Activated B cell treated with CpG ODN at 0.5 μM for 24 hours (primary cell): Measurements from ENCODE around the gene ZNF497. TPM values are rescaled to one million over a fixed set of nuclear protein-coding genes. Genes with fewer than 3 reads are reported as not detected.

Experiments used
- ATAC-seq: fragments of 200-7000 bp; cut with Tn5 transposase; one replicate; pipeline ENCODE4 v1.10.0; 2021; ENCODE audit warnings: low read depth, mild to moderate bottlenecking, moderate library complexity
- CTCF ChIA-PET: fragments of 350-600 bp; sonication (Branson Sonifier 250); formaldehyde crosslinking; loops from one replicate; lab custom pipeline; 2021; ENCODE audit warnings: antibody characterized with exemption; lab: Charles Lee
- POLR2A ChIA-PET: fragments of 350-600 bp; sonication (Branson Sonifier 250); formaldehyde crosslinking; loops from one replicate; lab custom pipeline; 2021; ENCODE audit warnings: antibody characterized with exemption; lab: Charles Lee
- DNase-seq: peaks from one replicate; pipeline ENCODE4 v3.0.0; 2022
- H3K27ac Mint-ChIP-seq: one replicate; pipeline ENCODE4 v1.8.0; 2020; ENCODE audit warnings: mixed read lengths
- H3K27me3 Mint-ChIP-seq: one replicate; pipeline ENCODE4 v1.8.0; 2021; ENCODE audit warnings: mixed read lengths
- H3K36me3 Mint-ChIP-seq: one replicate; pipeline ENCODE4 v1.8.0; 2021; ENCODE audit warnings: low read depth, mixed read lengths
- H3K4me1 Mint-ChIP-seq: one replicate; pipeline ENCODE4 v1.8.0; 2021; ENCODE audit warnings: mixed read lengths
- H3K4me3 Mint-ChIP-seq: one replicate; pipeline ENCODE4 v1.8.0; 2020; ENCODE audit warnings: mild to moderate bottlenecking, mixed read lengths
- H3K9me3 Mint-ChIP-seq: one replicate; pipeline ENCODE4 v1.8.0; 2020; ENCODE audit warnings: mixed read lengths
- intact Hi-C: fragments of 100-400 bp; cut with micrococcal nuclease; formaldehyde crosslinking; loops from one replicate; pipeline ENCODE4 v1.15.1; 2024
- total RNA-seq: library from RNA; stranded (reverse); gene quantifications from 2 replicates; pipeline ENCODE4 v1.2.3, GENCODE V29; 2022
- TF ChIP-seq, protein P1 (sequence below): fragments of 200-600 bp; IDR thresholded peaks from one replicate; pipeline ENCODE4 v1.8.0; 2022; ENCODE audit warnings: antibody characterized with exemption, mild to moderate bottlenecking

ZNF497 gene
- total RNA-seq, 1 donor from 2014 or later, result 2.1 TPM

GRCh38 chr19:58386576-58387337, 24.2 kb upstream of the ZNF497 start, which contains the start of gene RPS5:
Gene RPS5, plus strand, starts transcription at chr19:58387269. Its CDS starts 869 bp downstream, at chr19:58388138.
- peaks cover 50% of the 10 kb centered on the region for H3K4me1 Mint-ChIP-seq
- CTCF ChIA-PET, result no interaction called here
- ATAC-seq (peak; percentile 89), DNase-seq (peak; percentile 85)
- no peaks in the 10 kb centered on the region for H3K27me3 Mint-ChIP-seq
- POLR2A ChIA-PET, result interaction anchor here (0.6 to 5.0 kb wide), 11 partner anchors 9 to 385 kb away, joined by 3 to 40 read pairs (median 3); partner anchors contain the start of genes RNF225, ZBTB45, ZNF497 and ZNF584
- H3K27ac Mint-ChIP-seq, result peak within 1 kb of the TSS; percentile 98
- TF ChIP-seq, protein P1, sequence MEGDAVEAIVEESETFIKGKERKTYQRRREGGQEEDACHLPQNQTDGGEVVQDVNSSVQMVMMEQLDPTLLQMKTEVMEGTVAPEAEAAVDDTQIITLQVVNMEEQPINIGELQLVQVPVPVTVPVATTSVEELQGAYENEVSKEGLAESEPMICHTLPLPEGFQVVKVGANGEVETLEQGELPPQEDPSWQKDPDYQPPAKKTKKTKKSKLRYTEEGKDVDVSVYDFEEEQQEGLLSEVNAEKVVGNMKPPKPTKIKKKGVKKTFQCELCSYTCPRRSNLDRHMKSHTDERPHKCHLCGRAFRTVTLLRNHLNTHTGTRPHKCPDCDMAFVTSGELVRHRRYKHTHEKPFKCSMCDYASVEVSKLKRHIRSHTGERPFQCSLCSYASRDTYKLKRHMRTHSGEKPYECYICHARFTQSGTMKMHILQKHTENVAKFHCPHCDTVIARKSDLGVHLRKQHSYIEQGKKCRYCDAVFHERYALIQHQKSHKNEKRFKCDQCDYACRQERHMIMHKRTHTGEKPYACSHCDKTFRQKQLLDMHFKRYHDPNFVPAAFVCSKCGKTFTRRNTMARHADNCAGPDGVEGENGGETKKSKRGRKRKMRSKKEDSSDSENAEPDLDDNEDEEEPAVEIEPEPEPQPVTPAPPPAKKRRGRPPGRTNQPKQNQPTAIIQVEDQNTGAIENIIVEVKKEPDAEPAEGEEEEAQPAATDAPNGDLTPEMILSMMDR, result no peak
- H3K4me3 Mint-ChIP-seq, result peak within 1 kb of the TSS; percentile 95
- H3K9me3 Mint-ChIP-seq, result no peaks in the 10 kb centered on the region
- H3K36me3 Mint-ChIP-seq, result peaks cover 42% of the 10 kb centered on the region
- intact Hi-C loops, result loop anchor here (1.0 to 2.0 kb wide), 7 partner anchors 15 to 189 kb away; partner anchors contain the start of genes ZNF132, ZNF324, ZNF497 and ZNF584

GRCh38 chr19:58385891-58386575, 23.5 kb upstream of the ZNF497 start:
- ChIA-PET POLR2A (interaction anchor here (0.9 to 5.0 kb wide), 7 partner anchors 10 to 384 kb away, joined by 3 to 40 read pairs (median 3); partner anchors contain the start of genes RNF225, ZNF497, ZNF584 and ZNF606), CTCF (no interaction called here)
- intact Hi-C loops, result loop anchor here (2.0 kb wide), 1 partner anchor 81 kb away; the partner anchor contains the start of gene ZNF324
- DNase-seq (no peak), ATAC-seq (no peak)
- Mint-ChIP-seq H3K9me3 (no peaks in the 10 kb centered on the region), H3K36me3 (peaks cover 39% of the 10 kb centered on the region), H3K27ac (peak overlapping the region; percentile 98), H3K4me3 (peak overlapping the region; percentile 95), H3K4me1 (peaks cover 54% of the 10 kb centered on the region), H3K27me3 (no peaks in the 10 kb centered on the region)
- TF ChIP-seq, protein P1, result no peak

DNA sequence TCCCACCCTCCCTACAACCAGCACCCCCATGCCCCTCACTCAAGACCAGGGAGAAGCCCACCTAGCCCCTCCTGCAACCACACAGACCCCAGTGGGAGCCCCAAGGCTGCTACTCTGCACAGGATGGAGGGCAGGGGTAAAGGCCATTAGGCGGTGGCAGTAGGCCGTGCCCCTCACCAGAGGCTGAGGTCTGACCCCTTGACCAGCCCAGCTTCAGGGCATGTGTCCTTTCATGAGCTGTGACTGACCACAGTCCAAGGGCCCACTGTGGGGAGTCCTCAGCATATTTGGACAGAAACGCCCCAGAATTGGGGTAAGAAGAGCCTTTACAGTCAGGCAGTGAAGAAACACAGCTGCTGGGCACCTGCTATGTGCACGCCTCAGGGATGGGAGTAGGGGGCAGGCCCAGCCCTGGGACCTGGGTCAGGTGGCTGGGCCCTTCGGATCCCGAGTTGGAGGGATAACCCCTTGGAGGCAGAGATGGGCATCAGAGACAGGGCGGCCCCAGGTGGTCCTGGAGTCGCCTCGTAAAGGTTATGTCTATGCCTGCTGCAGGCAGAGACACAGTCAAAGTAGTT, 22.9 kb upstream of the ZNF497 start:
- peaks cover 49% of the 10 kb centered on the region for H3K4me1 Mint-ChIP-seq
- no peak for ATAC-seq
- H3K36me3 Mint-ChIP-seq, result peaks cover 32% of the 10 kb centered on the region
- CTCF ChIA-PET, result no interaction called here
- H3K27ac Mint-ChIP-seq, result peak overlapping the region; percentile 98
- H3K4me3 Mint-ChIP-seq, result peak overlapping the region; percentile 95
- H3K9me3 Mint-ChIP-seq, result no peaks in the 10 kb centered on the region
- intact Hi-C loops, result no loop called here
- H3K27me3 Mint-ChIP-seq, result no peaks in the 10 kb centered on the region
- POLR2A ChIA-PET, result interaction anchor here (0.8 to 5.0 kb wide), 3 partner anchors 22 to 114 kb away, joined by 3 to 40 read pairs (median 3); partner anchors contain the start of gene ZNF497
- TF ChIP-seq, protein P1, result no peak
- no peak for DNase-seq

- no peak for ATAC-seq
- Mint-ChIP-seq H3K27me3 (no peaks in the 10 kb centered on the region), H3K4me3 (peak overlapping the region; percentile 24), H3K4me1 (peaks cover 51% of the 10 kb centered on the region), H3K27ac (no peak overlapping the region), H3K36me3 (peaks cover 12% of the 10 kb centered on the region), H3K9me3 (no peaks in the 10 kb centered on the region)
- TF ChIP-seq, protein P1, result no peak
- no peak for DNase-seq
- POLR2A ChIA-PET, result interaction anchor here (0.6 to 2.1 kb wide), 2 partner anchors 20 to 140 kb away, joined by 3 to 10 read pairs; no protein-coding TSS in a partner anchor
- intact Hi-C loops, result no loop called here
- CTCF ChIA-PET, result no interaction called here
These were observed 20.5 kb upstream of the ZNF497 start for GRCh38 chr19:58382997-58383603.
